HG03571 (cell line): ENCODE data around the gene FOXK2.

Experiments
- ATAC-seq: cut with Tn5 transposase; IDR thresholded peaks from one replicate; pipeline ENCODE4 v1.9.1; 2021; ENCODE audit not compliant: unreplicated experiment

The FOXK2 gene

DNA sequence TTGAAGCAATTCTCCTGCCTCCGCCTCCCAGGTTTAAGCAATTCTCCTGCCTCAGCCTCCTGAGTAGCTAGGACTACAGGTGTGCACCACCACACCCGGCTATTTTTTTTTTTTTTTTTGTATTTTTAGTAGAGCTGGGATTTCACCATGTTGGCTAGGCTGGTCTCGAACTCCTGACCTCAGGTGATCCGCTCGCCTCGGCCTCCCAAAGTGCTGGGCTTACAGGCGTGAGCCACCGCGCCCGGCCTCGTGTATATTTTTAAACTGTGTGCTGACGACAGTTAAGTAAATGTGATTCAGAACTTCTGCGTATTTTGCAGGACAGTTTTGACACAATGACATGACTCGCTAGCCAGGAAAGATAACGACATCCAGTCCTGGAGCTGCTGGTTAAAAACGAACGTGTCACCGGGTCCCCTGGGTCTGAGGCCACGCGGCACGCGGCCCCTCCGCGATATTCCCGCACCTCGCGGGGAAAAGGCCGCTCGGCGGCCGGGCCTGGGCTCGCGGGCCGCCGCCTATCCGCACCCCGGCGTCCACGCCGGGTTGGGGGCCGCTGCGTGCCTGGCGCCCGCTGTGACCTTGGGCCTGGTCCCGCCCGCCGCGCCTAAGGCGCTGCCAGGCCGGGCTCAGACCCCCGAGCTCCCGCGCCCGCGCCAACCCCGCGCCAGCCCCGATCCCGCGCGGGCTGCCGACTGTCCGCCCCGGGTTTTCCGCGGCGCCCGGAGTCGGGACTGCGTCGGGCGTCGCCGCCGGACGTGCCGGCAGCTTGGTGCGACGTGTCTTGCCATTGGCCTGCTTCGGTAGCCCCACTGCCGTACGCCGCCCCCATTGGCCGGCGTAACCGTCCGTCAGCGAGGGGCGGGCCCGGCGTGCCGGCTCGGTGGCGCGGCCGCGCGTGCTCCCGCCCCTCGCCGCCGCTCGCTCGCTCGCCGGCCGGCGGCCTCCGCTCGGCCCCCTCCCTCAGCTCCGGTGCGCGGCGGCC lies at the start of gene FOXK2:
FOXK2 (plus strand) TSS at position 907 of the 985 bp plus-strand sequence. CDS start 157 bp downstream, outside the sequence.
- ATAC-seq, result peak; percentile 81

DNA sequence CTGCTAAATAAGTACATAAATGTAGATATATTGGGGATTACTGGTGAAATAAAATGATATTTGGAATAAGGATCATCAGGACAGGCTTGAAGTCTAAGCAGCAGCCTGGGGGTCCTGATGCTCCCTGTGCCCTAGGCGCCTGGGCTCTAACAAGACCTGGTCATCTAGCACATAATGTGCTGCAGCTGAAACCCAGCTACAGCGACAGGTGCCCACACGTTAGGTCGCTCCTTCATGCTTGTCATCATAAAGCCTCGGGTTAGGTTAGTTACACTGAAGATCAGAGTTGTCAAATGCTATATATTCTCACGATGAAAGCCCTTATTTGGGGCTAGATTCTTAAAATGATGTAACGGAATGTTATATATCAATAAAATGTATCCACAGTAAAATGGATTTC lies 49.5 kb upstream of the FOXK2 start:
- no peak for ATAC-seq

DNA sequence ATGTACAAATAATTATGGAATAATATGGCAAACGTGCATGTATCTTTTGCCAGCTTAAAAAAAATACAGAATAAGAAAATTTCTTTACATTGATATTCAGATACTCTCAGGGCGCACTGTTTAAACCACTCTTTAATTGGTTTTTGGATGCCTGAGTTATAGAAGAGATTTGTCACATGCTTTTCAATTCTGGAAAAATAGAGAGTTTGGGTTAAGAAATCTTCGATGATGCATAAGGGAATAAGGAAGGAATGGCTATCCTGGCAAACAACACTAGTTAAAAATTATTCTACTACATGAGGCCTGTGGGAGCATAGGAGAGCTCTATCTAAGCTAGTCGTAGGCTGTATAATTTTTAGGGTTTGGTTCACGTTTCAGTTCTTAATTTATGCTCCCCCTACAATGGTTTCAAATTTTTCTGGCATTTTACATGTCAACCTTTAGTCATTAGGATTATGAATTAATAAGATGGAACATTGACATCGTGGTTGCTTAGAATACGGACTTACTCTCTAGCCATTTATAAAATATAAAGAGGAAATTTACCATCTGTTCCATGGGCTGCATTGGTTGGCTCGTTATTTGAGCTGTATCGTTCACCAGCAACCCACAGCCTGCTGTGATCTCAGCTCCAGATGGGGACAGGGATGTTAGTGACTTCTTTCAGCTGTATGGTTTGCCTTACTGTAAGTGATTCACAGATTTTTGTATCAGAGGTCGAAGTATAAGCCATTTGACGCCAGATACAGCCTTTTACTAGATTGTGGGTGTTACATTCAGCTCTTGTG lies 45.1 kb upstream of the FOXK2 start:
- no peak for ATAC-seq

DNA sequence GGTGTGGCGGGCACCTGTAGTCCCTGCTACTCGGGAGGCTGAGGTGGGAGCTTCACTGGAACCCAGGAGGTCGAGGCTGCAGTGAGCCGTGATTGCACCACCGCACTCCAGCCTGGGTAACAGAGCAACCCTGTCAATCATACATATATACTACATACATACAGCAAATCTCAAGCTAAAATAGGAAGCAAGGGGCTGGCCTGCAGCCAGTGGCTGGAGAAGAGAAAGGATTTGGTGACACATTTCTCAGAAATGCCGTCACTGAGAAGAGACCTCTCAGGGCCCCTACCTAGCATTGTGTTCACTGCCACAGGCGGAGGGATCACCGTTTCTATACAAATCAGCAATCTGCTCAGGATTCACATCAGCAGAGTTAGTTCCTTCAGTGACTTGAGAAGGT lies 44.1 kb upstream of the FOXK2 start:
- no peak for ATAC-seq

DNA sequence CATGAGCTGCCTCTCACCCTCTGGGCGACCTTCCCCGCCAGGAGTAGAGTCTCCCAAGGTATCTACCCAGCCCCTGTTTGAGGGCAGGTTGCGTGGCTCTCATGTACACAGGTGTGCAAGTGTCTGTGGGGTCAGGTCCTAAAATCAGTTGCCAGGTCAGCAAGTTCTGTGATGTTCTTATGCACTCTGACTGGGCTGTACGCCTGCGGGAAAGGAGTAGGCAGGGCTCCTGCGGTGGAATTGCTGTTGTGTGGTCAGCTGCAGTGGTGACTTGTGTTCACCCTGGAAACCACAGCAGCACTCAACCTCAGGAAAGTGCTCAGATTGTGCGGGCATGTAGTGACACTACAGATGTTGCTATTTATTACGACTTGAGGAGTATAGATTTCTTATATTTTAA lies 41.6 kb upstream of the FOXK2 start:
- no peak for ATAC-seq

DNA sequence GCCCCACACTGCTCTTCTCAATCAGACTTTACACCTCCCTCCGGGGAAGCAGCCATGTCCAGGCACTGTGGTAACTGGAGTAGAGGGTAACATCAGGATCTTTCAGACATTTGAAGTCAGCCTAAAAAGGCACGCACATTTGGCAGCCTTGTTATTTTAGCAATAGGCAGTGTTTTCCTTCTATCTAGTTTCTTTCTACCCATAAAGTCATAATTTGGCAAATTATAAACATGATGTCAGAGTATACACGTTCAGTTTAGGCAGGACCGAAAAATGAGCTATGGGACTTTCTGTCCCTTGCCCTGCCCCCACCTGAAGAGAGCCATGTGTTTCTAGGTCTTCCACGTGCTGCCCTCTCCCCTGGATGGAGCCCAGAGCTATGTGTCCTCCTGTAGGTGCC lies 39.9 kb upstream of the FOXK2 start:
- no peak for ATAC-seq

DNA sequence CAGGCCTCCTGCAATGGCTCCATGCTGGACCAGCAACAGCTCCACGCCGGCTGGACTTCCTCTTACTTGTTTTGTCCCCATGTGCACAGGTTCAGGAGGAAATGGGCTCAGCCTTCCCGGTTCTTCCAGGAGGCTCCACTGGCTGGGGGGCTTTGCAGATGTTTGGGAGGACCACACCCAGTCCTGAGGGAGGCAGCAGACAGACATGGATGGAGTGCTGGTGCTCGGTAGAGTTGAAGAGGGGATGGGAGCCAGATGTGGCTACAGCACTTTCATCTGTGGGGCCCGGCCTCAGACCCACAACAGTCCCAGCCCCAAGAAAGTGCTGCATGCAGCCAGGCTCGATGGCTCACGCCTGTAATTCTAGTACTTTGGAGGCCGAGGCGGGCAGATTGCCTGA lies 39.2 kb upstream of the FOXK2 start:
- no peak for ATAC-seq

DNA sequence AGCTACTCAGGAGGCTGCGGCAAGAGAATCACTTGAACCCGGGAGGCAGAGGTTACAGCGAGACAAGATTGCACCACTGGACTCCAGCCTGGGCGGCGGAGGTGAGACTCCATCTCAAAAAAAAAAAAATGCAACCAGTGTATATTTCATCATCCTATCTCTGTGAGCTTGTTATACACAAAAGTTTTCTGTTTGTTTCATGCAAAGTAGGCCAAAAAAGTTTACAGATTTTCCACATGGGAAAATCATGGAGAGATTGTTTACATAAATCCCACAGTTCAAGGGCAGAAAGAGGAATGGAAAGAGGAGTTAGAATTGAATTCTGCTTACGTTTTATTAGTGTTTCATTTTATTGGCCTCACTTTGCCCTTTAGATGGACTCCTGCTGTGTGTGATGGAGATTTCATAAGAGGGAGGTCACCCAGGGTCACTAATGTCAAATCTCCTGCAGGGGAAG lies 36.3 kb upstream of the FOXK2 start:
- ATAC-seq, result no peak

DNA sequence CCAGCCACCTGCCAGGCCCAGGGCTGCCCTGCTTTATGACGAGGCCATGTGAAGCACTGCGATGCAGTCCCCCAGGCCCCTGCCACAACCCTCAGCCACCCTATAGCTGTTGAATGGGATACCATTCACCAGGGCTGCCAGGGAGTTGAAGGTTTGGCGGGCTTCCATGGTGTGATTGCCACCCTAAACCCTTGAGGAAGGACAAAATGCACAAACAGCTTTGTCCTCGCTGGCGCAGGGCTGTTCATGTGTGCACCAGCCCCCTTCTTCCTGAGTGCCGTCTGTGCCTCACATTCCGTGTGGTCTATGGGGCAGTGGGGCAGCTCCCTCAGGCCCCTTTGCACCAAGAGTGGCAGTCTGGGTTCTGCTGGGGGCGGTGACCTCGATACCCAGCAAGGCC lies 35.7 kb upstream of the FOXK2 start:
- no peak for ATAC-seq

DNA sequence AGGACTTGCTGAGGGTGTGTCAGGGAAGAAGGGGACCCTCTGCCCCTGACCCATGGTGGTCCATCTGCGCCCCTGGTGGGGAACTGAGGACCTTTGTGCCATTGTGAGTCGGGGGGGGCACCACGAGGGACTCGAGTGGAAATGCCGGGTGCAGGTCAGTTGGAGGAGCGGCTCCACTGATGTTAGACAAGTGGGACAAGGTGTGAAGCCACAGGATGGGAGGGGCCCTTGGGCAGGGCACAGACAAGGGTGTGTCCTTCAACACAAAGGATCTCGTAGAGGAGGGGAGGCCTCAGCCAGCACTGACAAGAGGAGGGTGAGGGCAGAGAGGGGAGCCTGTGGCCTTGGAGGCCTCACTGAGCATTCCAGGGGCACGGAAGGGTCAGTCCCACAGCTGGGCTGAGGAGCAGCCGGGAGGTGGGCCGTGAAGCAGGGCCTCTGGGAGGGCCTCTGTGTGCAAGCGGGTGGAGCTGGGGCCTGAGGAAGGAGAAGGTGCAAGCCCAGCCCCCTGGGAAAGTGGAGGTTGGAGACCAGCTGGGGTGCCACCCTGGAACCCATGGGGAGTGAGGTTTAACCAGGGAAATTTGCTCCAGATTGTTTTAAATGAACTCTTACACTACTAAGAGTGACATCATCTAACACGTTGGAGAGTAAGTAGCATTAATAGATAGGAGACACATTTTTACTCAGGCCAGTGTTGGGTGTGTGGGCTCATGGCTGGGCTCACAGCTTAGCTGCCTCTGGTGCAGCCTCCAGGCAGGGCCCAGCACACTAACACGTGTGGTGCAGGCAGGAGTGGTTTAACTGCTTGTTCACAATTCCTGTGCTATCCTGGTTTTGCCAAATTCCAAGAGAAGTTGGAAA lies 33.1 kb upstream of the FOXK2 start:
- ATAC-seq, result no peak

DNA sequence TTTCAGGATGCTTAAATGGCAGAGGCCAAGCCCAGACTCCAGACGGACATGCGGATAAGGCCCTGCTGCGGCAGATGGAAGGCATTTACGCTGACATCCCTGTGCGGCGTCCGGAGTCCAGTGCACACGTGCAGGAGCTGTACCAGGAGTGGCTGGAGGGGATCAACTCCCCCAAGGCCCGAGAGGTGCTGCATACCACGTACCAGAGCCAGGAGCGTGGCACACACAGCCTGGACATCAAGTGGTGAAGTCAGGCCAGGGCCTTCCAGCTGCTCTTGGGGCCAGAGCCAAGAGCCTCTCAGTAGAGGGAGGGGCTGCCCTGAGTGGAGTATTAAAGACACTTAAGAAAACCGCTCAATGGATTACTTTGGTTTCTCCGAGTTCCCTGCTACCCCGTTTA lies 31.6 kb upstream of the FOXK2 start:
- no peak for ATAC-seq

DNA sequence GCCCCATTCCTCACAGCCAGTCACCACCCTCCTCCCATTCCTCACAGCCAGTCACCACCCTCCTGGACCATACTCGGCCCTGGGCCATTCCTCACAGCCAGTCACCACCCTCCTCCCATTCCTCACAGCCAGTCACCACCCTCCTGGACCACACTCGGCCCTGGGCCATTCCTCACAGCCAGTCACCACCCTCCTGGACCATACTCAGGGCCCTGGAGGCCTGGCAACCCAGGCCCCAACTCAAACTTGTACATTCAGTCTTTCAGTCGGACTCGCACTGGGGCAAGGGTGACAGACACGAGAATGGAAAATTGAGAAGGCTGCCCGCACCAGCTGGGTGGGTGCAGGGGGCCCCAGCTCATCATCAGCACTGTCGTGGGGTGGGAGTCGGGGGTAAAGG lies 30.4 kb upstream of the FOXK2 start:
- ATAC-seq, result no peak

DNA sequence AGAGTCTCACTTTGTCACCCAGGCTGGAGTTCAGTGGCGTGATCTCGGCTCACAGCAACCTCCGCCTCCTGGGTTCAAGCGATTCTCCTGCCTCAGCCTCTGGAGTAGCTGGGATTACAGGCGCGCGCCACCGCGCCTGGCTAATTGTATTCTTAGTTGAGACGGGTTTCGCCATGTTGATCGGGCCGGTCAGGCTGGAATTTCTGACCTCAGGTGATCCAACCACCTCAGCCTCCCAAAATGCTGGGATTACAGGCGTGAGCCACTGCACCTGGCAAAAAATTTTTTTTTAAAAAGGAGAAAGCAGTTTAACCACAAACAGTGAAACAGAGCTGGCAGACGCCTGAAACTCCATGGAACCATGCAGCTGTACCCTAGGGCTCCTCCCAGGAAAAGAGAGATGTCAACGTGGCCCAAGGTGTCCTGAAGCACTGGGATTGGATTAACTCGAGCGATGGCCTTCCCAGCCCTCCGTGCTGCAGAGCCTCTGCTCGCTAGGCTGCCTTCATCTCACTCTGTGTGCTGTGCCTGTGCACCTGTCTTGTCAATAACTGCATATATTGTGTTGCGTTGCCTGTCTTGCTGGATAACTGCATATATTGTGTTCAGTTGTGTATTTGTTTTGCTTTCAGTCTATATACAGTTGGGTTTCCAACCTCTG lies 29.6 kb upstream of the FOXK2 start:
- no peak for ATAC-seq

DNA sequence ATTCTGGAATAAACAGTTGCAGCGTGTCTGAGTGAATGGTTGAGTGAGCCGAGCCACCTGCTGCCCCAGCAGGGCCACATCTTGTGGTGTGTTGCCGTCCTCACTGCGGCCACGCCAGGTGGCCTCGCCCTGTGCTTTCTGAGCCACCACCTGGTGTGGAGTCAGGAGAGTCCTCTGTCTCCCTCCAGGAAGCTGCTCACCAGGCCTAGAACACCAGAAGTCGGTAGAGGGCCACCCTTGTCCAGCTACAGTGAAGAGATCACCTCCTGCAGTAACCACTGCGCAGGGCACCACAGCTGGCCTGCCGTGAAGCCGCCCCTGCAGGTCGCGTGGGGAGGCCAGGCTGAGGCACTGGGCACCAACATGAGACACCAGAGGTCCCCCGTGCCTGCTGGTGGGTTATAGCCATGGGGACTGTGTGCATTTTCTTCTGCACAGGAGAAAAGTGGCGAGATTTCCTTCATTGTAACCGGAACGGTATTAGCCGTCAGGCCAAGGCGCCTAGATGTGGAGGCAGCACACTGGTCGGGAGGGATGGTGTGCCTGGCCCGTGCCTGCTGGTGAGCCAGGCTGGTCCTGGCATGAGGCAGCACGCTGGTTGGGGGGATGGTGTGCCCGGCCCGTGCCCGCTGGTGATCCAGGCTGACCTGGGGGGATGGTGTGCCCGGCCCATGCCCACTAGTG lies 28.9 kb upstream of the FOXK2 start:
- no peak for ATAC-seq

DNA sequence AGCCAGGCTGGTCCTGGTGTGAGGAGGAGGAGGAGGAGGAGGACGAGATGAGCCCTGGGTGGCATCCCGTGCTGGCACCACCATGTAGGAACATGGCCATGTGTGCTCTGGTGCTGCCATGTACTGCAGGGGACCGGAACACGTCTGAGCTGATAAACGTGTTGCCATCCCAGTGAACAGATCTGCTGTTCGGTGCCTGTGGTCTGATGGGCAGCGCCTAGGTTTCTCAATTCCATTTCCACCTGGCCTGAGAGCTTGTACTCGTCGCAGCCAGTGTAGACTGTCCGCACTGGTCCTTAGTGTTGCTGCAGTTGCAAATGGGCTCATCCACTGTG lies 28.4 kb upstream of the FOXK2 start:
- ATAC-seq, result no peak

DNA sequence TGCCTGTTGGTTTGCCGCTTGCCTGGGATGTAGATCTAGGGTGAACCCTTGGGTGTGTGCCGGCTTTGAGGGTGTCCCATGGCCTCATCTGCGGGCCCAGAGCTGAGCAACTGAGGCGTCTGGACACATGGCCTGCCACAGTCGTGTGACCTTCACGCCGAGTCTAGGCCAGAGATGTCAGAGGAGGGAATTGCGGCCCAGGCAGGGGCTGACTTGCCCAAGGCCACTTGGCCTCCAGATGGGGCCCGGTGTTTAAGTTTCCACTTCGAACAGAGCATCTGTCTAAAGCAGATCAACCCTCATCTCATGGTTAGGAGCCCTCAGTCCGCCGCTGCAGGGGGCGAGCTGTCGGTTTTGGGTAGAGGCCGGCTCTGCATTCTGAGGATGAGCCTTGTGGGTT lies 28.0 kb upstream of the FOXK2 start:
- no peak for ATAC-seq

DNA sequence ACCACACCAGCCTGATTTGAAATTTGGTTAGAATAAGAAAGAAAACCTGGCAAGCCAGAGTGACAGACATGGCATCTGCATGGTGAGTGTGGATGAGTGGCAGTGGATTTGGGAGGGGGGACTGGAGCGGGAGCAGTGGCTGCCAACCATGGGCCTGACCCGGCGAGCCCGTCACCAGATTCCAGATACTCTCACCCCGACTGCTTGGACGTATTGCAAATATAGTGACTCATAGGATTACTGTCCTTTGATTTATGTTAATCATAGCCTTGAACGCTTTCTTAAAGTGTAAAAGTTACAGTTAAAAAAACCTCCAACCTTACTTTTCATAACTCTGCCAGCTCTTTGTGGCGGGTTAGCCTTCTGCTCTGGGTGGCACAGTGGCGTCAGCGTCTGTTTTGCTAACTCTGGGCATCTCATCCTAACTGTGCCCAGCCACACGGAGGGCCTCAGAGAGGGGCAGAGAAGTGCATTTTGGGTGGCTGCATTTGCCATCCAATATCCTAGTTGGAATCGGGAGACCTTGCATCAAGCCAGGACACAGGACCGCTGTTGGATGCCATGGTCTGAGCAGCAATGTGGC lies 26.8 kb upstream of the FOXK2 start:
- no peak for ATAC-seq

DNA sequence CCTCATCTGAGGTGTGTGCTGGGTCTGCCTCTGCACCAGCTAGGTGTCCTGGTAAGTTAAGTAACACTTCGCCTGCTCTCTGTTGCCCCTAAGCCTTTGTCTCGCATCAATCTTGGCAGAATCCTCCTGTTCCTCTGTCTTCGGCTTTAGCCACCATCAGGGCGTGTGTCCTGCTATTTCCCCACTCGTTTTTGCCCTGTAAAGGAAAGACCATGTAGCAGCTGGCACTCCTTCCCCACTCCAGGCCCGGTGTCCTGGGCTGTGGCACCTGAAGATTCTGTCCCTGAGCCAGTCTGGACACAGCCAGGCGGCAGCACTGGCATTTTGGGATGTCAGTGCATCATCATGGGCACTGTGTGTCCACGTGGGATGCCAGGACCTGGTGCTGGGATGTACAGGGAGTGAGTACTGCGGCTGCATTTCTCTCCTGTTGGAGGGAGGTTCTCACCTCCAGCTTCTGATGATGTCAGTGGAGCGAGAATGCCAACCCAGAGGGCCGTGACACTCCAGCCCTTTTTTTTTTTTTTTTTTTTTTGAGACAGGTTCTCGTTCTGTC lies 26.2 kb upstream of the FOXK2 start:
- ATAC-seq, result no peak
